Measurements from ENCODE around the gene SPR. TPM values are rescaled to one million over a fixed set of nuclear protein-coding genes. Genes with fewer than 3 reads are reported as not detected.

Gene SPR
- total and polyA plus RNA-seq, 2 donors from 2014 or later = 29.9 to 102 TPM

DNA sequence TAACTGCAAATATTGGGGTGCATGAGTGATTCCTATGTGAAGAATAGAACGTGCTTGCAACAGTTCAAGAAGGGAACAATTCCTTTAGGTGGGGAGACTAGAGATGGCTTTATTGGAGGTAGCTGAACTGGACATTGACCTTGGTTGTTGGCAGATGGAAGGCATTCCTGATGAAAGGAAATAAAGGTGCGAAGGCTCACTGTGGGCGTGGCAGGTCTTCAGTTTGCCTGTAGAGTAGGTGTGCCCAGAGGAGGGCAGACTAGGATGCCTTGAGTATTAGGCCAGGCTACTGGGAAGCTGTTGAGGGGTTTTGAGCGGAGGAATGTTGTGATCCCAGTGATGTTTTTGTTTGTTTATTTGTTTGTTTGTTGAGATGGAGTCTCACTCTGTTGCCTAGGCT lies 2.8 kb downstream of the SPR start:
- peaks cover 0 to 23% (median 5%) of the 10 kb centered on the region in 3 donors for H3K4me1 ChIP-seq (ENCODE audit: control insufficient read depth in 2 of 3, insufficient read depth in 2 of 3, low read depth in 1 of 3, low read length in 3 of 3)
- no peaks in the 10 kb centered on the region for H3K9me3 ChIP-seq (ENCODE audit: control insufficient read depth in 2 of 3, insufficient read depth in 1 of 3, low read length in 3 of 3)
- no peak overlapping the region for H3K9ac ChIP-seq (ENCODE audit: low read length in 3 of 3)
- H3K4me3 ChIP-seq (ENCODE audit: low read length in 3 of 3) = no peak overlapping the region
- no peak overlapping the region for H3K27ac ChIP-seq (ENCODE audit: low read depth in 2 of 2, low read length in 2 of 2)
- intact Hi-C loops (cut with DNase I) = no loop called here
- no peak for FAIRE-seq
- TF ChIP-seq, protein P1, sequence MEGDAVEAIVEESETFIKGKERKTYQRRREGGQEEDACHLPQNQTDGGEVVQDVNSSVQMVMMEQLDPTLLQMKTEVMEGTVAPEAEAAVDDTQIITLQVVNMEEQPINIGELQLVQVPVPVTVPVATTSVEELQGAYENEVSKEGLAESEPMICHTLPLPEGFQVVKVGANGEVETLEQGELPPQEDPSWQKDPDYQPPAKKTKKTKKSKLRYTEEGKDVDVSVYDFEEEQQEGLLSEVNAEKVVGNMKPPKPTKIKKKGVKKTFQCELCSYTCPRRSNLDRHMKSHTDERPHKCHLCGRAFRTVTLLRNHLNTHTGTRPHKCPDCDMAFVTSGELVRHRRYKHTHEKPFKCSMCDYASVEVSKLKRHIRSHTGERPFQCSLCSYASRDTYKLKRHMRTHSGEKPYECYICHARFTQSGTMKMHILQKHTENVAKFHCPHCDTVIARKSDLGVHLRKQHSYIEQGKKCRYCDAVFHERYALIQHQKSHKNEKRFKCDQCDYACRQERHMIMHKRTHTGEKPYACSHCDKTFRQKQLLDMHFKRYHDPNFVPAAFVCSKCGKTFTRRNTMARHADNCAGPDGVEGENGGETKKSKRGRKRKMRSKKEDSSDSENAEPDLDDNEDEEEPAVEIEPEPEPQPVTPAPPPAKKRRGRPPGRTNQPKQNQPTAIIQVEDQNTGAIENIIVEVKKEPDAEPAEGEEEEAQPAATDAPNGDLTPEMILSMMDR (IDR thresholded peaks at IDR 0.05; ENCODE audit: borderline replicate concordance, extremely low read depth, insufficient read depth) = no peak
- H3K27me3 ChIP-seq (ENCODE audit: control insufficient read depth, insufficient read depth, low read length) = no peaks in the 10 kb centered on the region
- H3K36me3 ChIP-seq (ENCODE audit: control insufficient read depth in 2 of 3, insufficient read depth in 3 of 3, low read length in 3 of 3) = peaks cover 0 to 7% (median 5%) of the 10 kb centered on the region in 3 donors
- no peak for DNase-seq

DNA sequence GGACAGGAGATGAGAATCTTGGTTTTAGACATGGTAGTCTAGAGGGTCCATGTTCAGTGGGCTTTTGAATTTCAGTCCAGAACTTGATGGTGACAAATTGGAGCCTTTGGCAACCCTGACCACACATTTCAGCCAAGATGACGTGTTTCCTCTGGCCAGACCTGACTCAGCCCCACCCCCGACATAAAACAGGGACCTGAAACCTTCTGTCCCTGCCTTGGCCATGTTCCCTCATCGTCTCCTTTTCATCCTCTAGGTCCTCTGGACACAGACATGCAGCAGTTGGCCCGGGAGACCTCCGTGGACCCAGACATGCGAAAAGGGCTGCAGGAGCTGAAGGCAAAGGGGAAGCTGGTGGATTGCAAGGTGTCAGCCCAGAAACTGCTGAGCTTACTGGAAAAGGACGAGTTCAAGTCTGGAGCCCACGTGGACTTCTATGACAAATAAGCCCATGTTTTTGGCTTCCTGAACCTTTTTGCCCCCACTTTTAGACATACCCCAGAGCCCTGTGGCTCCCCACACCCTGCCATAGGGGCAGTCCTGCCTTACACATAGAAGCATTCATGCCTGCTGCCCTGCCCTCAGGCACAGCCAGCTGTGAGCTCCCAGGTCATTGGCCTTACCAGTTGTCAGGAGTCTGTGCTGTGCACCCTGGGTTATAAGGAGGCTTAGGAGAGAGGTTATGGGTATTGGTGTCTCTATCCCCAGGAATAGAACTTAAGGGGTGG lies 4.0 kb downstream of the SPR start:
- DNase-seq (no peak), FAIRE-seq (no peak)

DNA sequence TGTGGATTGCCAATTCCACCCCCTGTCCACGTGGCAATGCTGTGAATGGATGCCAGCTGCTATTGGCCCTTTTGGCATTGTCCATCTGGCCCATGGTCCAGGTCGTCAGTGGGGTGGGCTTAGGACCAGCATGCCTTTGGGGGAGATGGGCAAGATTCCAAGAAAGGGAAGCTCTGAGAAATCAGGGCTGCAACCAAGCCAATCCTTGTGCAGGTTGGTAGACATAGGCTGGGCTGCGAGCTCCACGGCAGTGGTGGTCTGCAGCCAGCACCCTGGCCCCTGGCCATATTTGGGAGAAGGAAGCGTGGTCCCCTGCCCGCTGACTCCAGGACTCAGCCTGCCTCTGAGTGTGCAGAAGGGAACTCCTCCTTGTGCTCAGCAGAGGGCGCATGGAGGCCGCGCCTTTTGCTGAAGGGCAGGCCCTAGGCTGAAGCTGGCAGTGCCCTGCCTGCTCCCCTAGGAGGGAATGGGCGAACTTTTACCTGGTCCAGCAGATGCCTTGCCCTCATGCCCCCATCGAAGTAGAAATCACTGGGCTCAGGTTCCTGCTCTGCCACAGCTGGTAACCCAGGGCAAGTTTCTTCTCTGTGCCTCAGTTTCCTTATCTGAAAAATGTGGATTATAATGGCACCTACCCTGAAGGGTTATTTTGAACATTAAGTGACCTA lies 5.4 kb downstream of the SPR start:
- H3K27me3 ChIP-seq (ENCODE audit: control insufficient read depth, insufficient read depth, low read length) = peaks cover 6% of the 10 kb centered on the region
- no peak for FAIRE-seq

More for the DNA sequence above, 4.0 kb downstream of the SPR start:
- H3K9me3 ChIP-seq (ENCODE audit: control insufficient read depth in 2 of 3, insufficient read depth in 1 of 3, low read length in 3 of 3) = no peaks in the 10 kb centered on the region
- no peak overlapping the region for H3K4me3 ChIP-seq (ENCODE audit: low read length in 3 of 3)
- peaks cover 0 to 28% (median 5%) of the 10 kb centered on the region in 3 donors for H3K4me1 ChIP-seq (ENCODE audit: control insufficient read depth in 2 of 3, insufficient read depth in 2 of 3, low read depth in 1 of 3, low read length in 3 of 3)
- H3K27me3 ChIP-seq (ENCODE audit: control insufficient read depth, insufficient read depth, low read length) = peaks cover 4% of the 10 kb centered on the region
- TF ChIP-seq, protein P1 (IDR thresholded peaks at IDR 0.05; ENCODE audit: borderline replicate concordance, extremely low read depth, insufficient read depth) = no peak
- H3K27ac ChIP-seq (ENCODE audit: low read depth in 2 of 2, low read length in 2 of 2) = no peak overlapping the region
- peaks cover 0 to 7% (median 5%) of the 10 kb centered on the region in 3 donors for H3K36me3 ChIP-seq (ENCODE audit: control insufficient read depth in 2 of 3, insufficient read depth in 3 of 3, low read length in 3 of 3)
- intact Hi-C loops (cut with DNase I) = no loop called here
- no peak overlapping the region for H3K9ac ChIP-seq (ENCODE audit: low read length in 3 of 3)

More for the DNA sequence above, 5.4 kb downstream of the SPR start:
- Histone ChIP-seq H3K27ac (ENCODE audit: low read depth in 2 of 2, low read length in 2 of 2) (no peak overlapping the region), H3K4me3 (ENCODE audit: low read length in 3 of 3) (no peak overlapping the region), H3K4me1 (ENCODE audit: control insufficient read depth in 2 of 3, insufficient read depth in 2 of 3, low read depth in 1 of 3, low read length in 3 of 3) (peaks cover 0 to 26% (median 5%) of the 10 kb centered on the region in 3 donors), H3K36me3 (ENCODE audit: control insufficient read depth in 2 of 3, insufficient read depth in 3 of 3, low read length in 3 of 3) (peaks cover 0 to 7% (median 5%) of the 10 kb centered on the region in 3 donors), H3K9me3 (ENCODE audit: control insufficient read depth in 2 of 3, insufficient read depth in 1 of 3, low read length in 3 of 3) (no peaks in the 10 kb centered on the region), H3K9ac (ENCODE audit: low read length in 3 of 3) (no peak overlapping the region)
- intact Hi-C loops (cut with DNase I) = no loop called here
- TF ChIP-seq, protein P1 (IDR thresholded peaks at IDR 0.05; ENCODE audit: borderline replicate concordance, extremely low read depth, insufficient read depth) = peak; percentile 85
- DNase-seq = peak; percentile 61 to 89 (median 70)
